Ishikawa (cell line): ENCODE measurements around the gene DMD.

ENCODE experiments used
- CEBPB ChIP-seq: IDR thresholded peaks from 2 replicates; pipeline ENCODE4 v1.6.1; 2012
- CREB1 ChIP-seq: IDR thresholded peaks from 2 replicates; pipeline ENCODE4 v1.6.1; 2012; ENCODE audit warnings: low read depth
- EGR1 ChIP-seq: IDR thresholded peaks from 2 replicates; pipeline ENCODE4 v1.6.1; 2012
- EP300 ChIP-seq: IDR thresholded peaks from 2 replicates; pipeline ENCODE4 v1.6.1; 2012; ENCODE audit warnings: borderline replicate concordance
- FOXM1 ChIP-seq: IDR thresholded peaks from 2 replicates; pipeline ENCODE4 v1.6.1; 2012; ENCODE audit warnings: low read depth, borderline replicate concordance
- MAX ChIP-seq: IDR thresholded peaks from 2 replicates; pipeline ENCODE4 v1.6.1; 2012
- NFIC ChIP-seq: IDR thresholded peaks from 2 replicates; pipeline ENCODE4 v1.6.1; 2012
- RAD21 ChIP-seq: IDR thresholded peaks from 2 replicates; pipeline ENCODE4 v1.6.1; 2012; ENCODE audit warnings: low read depth
- REST ChIP-seq: IDR thresholded peaks from 2 replicates; pipeline ENCODE4 v1.6.1; 2012; ENCODE audit warnings: low read depth, mild to moderate bottlenecking
- TAF1 ChIP-seq: IDR thresholded peaks from 2 replicates; pipeline ENCODE4 v1.6.1; 2012; ENCODE audit warnings: low read depth, mild to moderate bottlenecking
- TCF12 ChIP-seq: IDR thresholded peaks from 2 replicates; pipeline ENCODE4 v1.6.1; 2012; ENCODE audit warnings: low read depth
- TEAD4 ChIP-seq: IDR thresholded peaks from 2 replicates; pipeline ENCODE4 v1.6.1; 2012
- USF1 ChIP-seq: IDR thresholded peaks from 2 replicates; pipeline ENCODE4 v1.6.1; 2012
- YY1 ChIP-seq: IDR thresholded peaks from 2 replicates; pipeline ENCODE4 v1.6.1; 2012; ENCODE audit warnings: low read depth
- ZBTB7A ChIP-seq: IDR thresholded peaks from 2 replicates; pipeline ENCODE4 v1.6.1; 2012; ENCODE audit warnings: low read depth

The DMD gene

GRCh38 chrX:31872007-31872406 is 1339.3 kb downstream of the DMD start:
- TF ChIP-seq CREB1 = no peak

GRCh38 chrX:31870267-31870666 is 1341.1 kb downstream of the DMD start:
- TF ChIP-seq CEBPB (no peak), TCF12 (no peak), ZBTB7A (no peak), MAX (no peak), REST (no peak)

GRCh38 chrX:31860686-31861085 is 1350.7 kb downstream of the DMD start:
- TF ChIP-seq EP300 (no peak), USF1 (no peak), FOXM1 (no peak), RAD21 (no peak), TCF12 (no peak), MAX (no peak), REST (no peak), ZBTB7A (no peak), CREB1 (no peak)

- no peak for TF ChIP-seq TEAD4
- no peak for TF ChIP-seq EGR1
- TF ChIP-seq USF1 = no peak
- TF ChIP-seq REST = no peak
- TF ChIP-seq NFIC = no peak
- no peak for TF ChIP-seq YY1
- TF ChIP-seq TAF1 = no peak
- no peak for TF ChIP-seq FOXM1
- no peak for TF ChIP-seq CREB1
Measured at GRCh38 chrX:31858915-31859314, 1352.4 kb downstream of the DMD start.

GRCh38 chrX:31854716-31855115 is 1356.6 kb downstream of the DMD start:
- TF ChIP-seq FOXM1 (no peak), YY1 (no peak), EP300 (no peak), CREB1 (no peak), CEBPB (no peak), TEAD4 (no peak), ZBTB7A (no peak), RAD21 (no peak), TAF1 (no peak), NFIC (no peak), MAX (no peak), USF1 (no peak), REST (no peak)
